Fibroblast of villous mesenchyme (primary cell): ENCODE measurements around the gene FSCN2. TPM values are rescaled to one million over a fixed set of nuclear protein-coding genes. Genes with fewer than 3 reads are reported as not detected.
A peak's percentile ranks its signal among the peaks of the same experiment; 100 is the strongest.

Source experiments
- DNase-seq: peaks from one replicate; pipeline ENCODE4 v3.0.0-alpha.2; 2010; ENCODE audit warnings: low read depth
- H3K4me3 ChIP-seq: 2 replicates; pipeline ENCODE4 v1.5.1; 2011; ENCODE audit warnings: low read depth, mild to moderate bottlenecking, low read length
- total RNA-seq: library from RNA; depleted of rRNA; stranded (reverse); fragments of >200 nt; gene quantifications from 2 replicates; pipeline ENCODE4 v1.2.3, GENCODE V29; 2012
- TF ChIP-seq, protein P1 (sequence below): IDR thresholded peaks from 2 replicates; pipeline ENCODE4 v1.5.1; 2012; ENCODE audit warnings: low read depth, mild to moderate bottlenecking, low read length; ENCODE audit not compliant: insufficient read depth

The FSCN2 gene
- total RNA-seq, 1 donor = 1.7 TPM

DNA sequence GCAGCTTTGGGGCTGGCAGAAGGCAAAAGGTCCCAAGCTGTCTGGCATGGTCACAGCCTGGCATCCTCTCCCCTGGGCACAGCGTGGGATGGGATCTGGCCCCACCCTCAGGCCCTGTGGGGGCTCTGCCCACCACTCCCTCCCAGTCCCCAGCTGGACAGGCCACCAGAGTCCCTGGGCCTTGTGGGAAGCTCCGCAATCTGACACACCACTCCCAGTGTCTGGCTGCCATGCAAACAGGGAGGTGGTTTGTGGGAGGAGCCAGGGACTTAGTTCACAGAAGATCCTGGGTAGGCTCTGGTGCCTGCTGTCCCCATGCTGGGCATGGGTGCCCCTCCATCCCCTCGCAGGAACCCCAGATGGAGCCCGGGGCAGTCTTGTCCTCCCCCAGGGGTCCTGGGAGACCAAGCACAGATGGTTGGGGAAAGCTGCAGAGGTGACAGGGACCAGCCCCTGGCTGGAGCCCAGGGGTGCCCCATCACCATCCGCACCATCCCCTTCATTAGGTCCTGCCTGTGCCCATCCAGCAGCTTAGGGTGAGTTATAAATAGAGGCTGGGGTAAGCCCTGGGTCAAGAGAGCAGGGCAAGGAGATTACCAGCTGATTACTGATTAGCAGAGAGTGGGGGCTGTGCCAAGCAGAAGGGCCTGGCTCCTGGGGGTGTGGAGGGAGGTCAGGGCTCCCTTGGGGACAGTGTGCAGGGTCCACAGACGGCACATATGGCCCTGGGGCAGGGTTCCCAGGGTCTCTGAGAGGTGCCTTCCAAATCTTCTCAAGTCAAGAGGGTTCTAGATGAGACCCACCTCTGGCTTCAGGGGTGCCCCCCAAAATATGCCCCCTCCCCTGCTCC, 6.2 kb downstream of the FSCN2 start:
- no peak overlapping the region for H3K4me3 ChIP-seq
- TF ChIP-seq, protein P1, sequence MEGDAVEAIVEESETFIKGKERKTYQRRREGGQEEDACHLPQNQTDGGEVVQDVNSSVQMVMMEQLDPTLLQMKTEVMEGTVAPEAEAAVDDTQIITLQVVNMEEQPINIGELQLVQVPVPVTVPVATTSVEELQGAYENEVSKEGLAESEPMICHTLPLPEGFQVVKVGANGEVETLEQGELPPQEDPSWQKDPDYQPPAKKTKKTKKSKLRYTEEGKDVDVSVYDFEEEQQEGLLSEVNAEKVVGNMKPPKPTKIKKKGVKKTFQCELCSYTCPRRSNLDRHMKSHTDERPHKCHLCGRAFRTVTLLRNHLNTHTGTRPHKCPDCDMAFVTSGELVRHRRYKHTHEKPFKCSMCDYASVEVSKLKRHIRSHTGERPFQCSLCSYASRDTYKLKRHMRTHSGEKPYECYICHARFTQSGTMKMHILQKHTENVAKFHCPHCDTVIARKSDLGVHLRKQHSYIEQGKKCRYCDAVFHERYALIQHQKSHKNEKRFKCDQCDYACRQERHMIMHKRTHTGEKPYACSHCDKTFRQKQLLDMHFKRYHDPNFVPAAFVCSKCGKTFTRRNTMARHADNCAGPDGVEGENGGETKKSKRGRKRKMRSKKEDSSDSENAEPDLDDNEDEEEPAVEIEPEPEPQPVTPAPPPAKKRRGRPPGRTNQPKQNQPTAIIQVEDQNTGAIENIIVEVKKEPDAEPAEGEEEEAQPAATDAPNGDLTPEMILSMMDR = no peak
- DNase-seq = no peak

DNA sequence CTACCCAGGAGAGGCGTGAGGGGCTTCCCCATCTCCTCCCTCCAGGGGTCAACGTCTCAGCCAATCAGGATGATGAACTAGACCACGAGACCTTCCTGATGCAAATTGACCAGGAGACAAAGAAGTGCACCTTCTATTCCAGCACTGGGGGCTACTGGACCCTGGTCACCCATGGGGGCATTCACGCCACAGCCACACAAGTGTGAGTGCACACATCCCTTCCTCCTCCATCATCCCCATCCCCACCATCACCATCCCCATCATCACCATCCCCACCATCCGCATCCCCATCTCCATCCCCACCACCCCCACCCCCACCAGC, 6.8 kb downstream of the FSCN2 start:
- TF ChIP-seq, protein P1 = no peak
- no peak overlapping the region for H3K4me3 ChIP-seq
- DNase-seq = no peak

DNA sequence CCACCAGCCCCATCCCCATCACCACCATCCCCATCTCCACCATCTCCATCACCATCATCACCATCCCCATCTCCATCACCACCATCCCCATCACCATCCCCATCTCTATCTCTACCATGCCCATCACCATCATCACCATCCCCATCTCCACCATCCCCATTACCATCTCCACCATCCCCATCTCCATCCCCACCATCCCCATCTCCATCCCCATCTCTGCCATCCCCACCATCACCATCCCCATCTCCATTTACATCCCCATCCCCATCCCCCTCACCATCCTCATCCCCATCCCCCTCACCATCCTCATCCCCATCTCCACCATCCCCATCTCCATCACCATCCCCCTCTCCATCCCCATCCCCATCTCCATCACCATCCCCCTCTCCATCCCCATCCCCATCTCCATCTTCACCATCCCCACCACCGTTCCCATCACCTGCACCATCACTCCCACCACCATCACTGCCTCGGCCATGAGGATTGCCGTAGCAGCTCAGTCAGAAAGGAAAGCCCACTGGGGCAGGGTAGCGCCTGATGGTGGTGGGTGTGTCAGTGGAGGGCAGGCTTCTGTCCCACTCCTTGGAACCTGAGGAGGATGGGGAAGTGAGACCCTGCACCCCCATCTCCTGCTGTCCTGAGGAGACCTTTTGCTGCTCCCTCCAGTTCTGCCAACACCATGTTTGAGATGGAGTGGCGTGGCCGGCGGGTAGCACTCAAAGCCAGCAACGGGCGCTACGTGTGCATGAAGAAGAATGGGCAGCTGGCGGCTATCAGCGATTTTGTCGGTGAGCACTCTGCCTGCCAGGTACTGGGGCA, 7.5 kb downstream of the FSCN2 start:
- DNase-seq = no peak
- TF ChIP-seq, protein P1 = no peak

DNA sequence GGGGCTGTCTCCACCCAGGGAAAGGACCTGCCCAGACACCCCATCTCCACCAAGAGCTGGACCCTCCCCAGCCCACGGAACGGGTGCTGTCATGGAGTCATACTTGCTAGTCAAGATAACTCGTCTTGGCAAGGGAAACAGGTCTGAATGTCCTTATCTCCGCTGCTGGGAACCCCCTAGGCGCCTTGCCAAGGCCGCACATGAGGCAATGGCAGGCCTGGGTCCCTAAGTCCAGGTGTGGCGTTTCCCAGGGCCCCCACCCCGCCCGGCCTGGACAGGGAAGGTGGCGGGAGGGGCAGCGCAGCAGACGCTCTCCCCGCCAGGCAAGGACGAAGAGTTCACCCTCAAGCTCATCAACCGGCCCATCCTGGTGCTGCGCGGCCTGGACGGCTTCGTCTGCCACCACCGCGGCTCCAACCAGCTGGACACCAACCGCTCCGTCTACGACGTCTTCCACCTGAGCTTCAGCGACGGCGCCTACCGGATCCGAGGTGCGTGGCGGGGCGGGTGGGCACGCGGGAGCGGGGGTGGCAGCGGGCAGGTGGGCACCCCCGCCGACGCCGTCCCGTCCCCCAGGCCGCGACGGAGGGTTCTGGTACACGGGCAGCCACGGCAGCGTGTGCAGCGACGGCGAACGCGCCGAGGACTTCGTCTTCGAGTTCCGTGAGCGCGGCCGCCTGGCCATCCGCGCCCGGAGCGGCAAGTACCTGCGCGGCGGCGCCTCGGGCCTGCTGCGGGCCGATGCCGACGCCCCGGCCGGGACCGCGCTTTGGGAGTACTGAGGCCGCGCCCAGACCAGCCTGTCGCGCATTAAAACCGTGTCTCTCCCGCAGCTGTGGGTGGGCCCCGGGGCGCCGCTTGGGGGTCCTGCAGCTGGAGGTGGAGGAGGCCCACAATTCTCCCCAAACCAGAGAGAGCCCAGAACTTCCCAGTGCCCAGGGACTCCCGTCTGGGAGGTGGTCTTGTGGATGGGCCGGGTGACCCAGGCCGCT, 8.4 kb downstream of the FSCN2 start:
- no peak for DNase-seq
- no peak overlapping the region for H3K4me3 ChIP-seq
- TF ChIP-seq, protein P1 = no peak

More for the DNA sequence above, 7.5 kb downstream of the FSCN2 start:
- no peak overlapping the region for H3K4me3 ChIP-seq

DNA sequence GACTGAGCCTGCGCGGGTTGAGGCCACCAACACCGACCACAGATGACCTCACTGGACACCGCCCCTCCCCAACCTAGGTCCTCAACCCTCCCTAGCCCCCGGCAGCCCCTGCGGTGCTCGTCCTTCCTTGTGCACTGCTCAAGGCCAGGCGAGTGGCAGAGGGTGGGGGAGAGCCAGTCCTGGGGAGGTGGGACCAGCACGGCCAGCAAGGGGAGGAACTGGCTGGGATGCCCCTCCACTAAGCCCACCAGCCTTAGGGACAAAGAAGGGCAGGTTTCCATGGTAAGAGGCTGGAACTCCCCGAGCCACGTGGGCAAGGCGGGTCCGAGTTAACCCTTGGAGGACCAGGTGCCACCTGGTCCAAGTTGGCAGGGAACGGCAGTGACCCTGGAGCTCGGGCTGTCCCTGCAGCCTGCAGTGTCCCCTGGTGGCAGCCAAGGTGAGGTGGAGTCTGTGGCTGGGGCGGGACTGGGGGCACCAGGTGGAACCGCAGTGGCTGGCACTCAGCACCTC, 9.2 kb downstream of the FSCN2 start:
- TF ChIP-seq, protein P1 = peak; percentile 55
- no peak overlapping the region for H3K4me3 ChIP-seq
- no peak for DNase-seq
